ENCODE data around the gene SLC2A14.
"Not testable (repeated sequence)": the region's sequence is repeated elsewhere in the genome, so short reads cannot be mapped to it uniquely, and the experiment has no call there.

Gene SLC2A14

GRCh38 chr12:7868391-7868790 lies 4.3 kb downstream of the SLC2A14 start:
- DNase-seq, result no peak

- DNase-seq, result no peak
Observed at GRCh38 chr12:7864601-7865150, 8.0 kb downstream of the SLC2A14 start.

GRCh38 chr12:7862814-7863348 lies 9.8 kb downstream of the SLC2A14 start:
- not testable (repeated sequence) for DNase-seq

- DNase-seq, result not testable (repeated sequence)
Observed at GRCh38 chr12:7862301-7862700, 10.4 kb downstream of the SLC2A14 start.

GRCh38 chr12:7859552-7859951 lies 13.2 kb downstream of the SLC2A14 start:
- DNase-seq, result no peak

- DNase-seq, result no peak
Observed at GRCh38 chr12:7857971-7858370, 14.7 kb downstream of the SLC2A14 start.

- no peak for DNase-seq
Observed at GRCh38 chr12:7856516-7856915, 16.2 kb downstream of the SLC2A14 start.

- no peak for DNase-seq
Observed at GRCh38 chr12:7853557-7853956, 19.2 kb downstream of the SLC2A14 start.

GRCh38 chr12:7851622-7852081 lies 21.1 kb downstream of the SLC2A14 start:
- DNase-seq, result not testable (repeated sequence)

- not testable (repeated sequence) for DNase-seq
Observed at GRCh38 chr12:7850099-7850498, 22.6 kb downstream of the SLC2A14 start.

GRCh38 chr12:7848098-7848422 lies 24.7 kb downstream of the SLC2A14 start:
- not testable (repeated sequence) for DNase-seq

- DNase-seq, result not testable (repeated sequence)
Observed at GRCh38 chr12:7847226-7848097, 25.3 kb downstream of the SLC2A14 start.

GRCh38 chr12:7844116-7844515 lies 28.6 kb downstream of the SLC2A14 start:
- no peak for DNase-seq

- not testable (repeated sequence) for DNase-seq
Observed at GRCh38 chr12:7843583-7843982, 29.1 kb downstream of the SLC2A14 start.

- DNase-seq, result not testable (repeated sequence)
Observed at GRCh38 chr12:7843149-7843548, 29.6 kb downstream of the SLC2A14 start.

GRCh38 chr12:7842444-7842843 lies 30.3 kb downstream of the SLC2A14 start:
- not testable (repeated sequence) for DNase-seq

GRCh38 chr12:7839848-7840247 lies 32.9 kb downstream of the SLC2A14 start:
- not testable (repeated sequence) for DNase-seq

GRCh38 chr12:7839226-7839625 lies 33.5 kb downstream of the SLC2A14 start:
- DNase-seq, result not testable (repeated sequence)

- DNase-seq, result no peak
Observed at GRCh38 chr12:7837366-7837765, 35.3 kb downstream of the SLC2A14 start.

GRCh38 chr12:7835766-7836165 lies 36.9 kb downstream of the SLC2A14 start:
- DNase-seq, result no peak

GRCh38 chr12:7835116-7835515 lies 37.6 kb downstream of the SLC2A14 start:
- no peak for DNase-seq

- DNase-seq, result no peak
Observed at GRCh38 chr12:7834701-7835100, 38.0 kb downstream of the SLC2A14 start.

- DNase-seq, result no peak
Observed at GRCh38 chr12:7833831-7834230, 38.9 kb downstream of the SLC2A14 start.

- not testable (repeated sequence) for DNase-seq
Observed at GRCh38 chr12:7833201-7833600, 39.5 kb downstream of the SLC2A14 start.
